Activated CD4-positive, alpha-beta T cell treated with anti-CD3 and anti-CD28 coated beads, Interleukin-2, amount 50 U/mL, for 4 hours (primary cell): ENCODE measurements around the gene FOSL2.

ENCODE experiments used
- DNase-seq, 2 experiments: peaks; one replicate each; pipeline ENCODE4 v3.0.0-alpha.2; 2020

Gene FOSL2

DNA sequence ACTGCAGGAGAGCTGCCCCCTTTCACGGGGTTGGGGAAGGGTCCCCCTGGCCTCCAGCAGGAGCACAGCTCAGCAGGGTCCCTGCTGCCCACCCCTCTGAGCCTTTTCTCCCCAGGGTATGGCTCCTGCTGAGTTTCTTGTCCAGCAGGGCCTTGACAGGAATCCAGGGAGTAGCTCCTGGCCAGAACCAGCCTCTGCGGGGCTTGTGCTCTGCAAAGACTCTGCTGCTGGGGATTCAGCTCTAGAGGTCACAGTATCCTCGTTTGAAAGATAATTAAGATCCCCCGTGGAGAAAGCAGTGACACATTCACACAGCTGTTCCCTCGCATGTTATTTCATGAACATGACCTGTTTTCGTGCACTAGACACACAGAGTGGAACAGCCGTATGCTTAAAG, 21.2 kb downstream of the FOSL2 start:
- DNase-seq = no peak

DNA sequence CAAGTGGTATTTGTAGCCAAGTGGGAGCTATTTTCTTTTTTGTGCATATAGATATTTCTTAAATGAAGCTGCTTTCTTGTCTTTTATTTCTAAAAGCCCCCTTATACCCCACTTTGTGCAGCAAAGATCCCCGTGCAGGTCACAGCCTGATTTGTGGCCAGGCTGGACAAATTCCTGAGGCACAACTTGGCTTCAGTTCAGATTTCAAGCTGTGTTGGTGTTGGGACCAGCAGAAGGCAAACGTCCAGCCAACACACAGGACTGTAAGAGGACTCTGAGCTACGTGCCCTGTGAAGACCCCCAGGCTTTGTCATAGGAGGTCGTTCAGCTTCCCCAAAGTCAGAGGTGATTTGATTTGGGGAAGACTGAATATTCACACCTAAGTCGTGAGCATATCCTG, 21.9 kb downstream of the FOSL2 start:
- DNase-seq = no peak

DNA sequence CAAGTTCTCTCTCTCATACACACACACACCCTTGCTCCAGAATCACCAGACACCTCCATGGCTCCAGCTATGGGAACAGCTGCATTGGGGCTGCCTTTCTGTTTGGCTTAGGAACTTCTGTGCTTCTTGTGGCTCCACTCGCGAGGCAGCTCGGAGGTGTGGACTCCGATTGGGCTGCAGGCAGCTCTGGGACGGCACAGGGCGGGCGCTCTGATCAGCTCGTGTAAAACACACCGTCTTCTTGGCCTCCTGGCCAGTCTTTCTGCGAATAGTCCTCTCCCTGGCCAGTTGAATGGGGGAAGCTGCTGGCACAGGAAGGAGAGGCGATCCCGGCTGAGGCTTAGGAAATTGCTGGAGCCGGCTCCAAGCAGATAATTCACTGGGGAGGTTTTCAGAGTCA, 22.4 kb downstream of the FOSL2 start:
- no peak for DNase-seq

DNA sequence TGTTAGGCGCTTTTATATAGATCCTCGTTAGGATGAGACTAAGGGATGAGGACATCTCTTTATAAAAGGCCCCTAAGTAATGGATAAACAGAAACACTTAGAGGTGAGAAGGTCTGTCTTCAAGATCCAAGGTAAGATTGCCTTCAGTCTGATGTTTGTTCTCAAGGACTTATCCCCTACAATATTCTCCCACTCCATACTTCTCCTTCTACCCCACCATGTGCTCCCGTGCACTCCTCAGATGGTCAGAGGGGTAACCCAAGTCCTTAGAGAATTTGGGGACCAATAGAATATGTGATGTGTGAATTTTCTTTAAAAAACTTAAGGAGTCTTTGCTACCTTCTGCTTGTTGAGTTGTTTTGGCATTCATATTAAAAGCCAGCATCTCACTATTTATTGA, 23.1 kb downstream of the FOSL2 start:
- DNase-seq = no peak

DNA sequence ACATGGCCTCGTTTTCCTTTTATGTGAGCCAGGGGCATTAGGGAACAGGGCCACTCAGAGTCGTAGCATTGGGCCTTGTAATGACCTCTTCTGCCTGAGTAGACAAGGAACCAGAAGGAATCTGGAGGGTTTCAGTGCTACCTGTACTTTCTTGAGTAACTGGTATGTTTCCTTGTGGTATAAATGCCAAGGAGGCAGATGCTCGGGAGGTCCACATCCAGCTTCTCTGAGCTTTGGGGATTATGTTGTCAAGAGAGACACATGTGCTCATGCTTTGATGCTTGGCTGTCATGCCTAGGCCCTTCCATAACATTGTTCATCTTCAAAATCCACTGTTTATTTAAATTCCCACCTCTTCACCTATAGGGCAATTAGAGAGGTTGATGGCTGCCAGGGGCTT, 26.3 kb downstream of the FOSL2 start:
- no peak for DNase-seq

DNA sequence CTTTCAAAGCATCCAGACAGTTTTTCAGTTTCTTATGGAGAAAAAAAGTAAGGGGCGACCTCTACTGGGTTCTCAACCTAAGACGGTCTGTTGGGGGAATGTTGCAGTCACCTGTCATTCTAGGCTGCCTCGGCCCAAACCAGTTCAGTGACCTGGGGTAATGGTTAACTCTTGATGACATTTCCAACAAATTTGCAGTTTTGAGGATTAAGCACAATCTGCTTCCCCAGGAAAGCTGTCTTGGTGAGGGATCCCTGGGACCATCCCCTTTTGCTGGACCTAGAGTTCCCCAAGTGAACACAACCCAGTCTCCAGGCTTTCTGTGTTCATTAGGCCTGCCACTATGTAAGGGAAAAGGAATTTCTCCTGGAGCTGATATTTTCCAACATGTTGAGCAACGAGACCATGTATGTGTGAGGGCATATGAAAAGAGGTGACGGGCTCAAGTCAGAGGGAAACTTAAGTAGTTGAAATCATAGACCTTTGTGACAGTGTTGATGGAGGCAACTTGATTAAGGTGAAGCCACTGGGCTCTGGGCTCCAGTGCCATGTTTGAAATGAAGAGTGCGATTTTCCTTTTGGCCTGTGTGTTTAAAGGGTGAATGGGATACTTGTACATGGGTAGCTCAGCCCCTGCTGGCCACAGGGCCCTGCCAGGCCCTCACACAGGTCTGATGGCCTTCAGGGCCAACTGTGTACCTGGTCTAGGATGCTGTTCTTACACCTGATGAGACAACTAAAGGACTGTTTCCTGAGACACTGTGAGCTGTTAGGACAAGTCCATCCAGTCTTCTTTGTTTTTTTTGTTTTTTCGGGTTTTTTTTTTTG, 27.0 kb downstream of the FOSL2 start:
- no peak for DNase-seq

- DNase-seq = no peak
Observed at GRCh38 chr2:28420722-28421121, 28.1 kb downstream of the FOSL2 start.

- DNase-seq = no peak
Observed at GRCh38 chr2:28422908-28423741, 30.5 kb downstream of the FOSL2 start.

GRCh38 chr2:28423856-28424605, 31.4 kb downstream of the FOSL2 start:
- DNase-seq = no peak

- DNase-seq = no peak
Observed at GRCh38 chr2:28424799-28425463, 32.3 kb downstream of the FOSL2 start.

- no peak for DNase-seq
Observed at GRCh38 chr2:28425464-28425835, 32.8 kb downstream of the FOSL2 start.

GRCh38 chr2:28427741-28428415, 35.2 kb downstream of the FOSL2 start:
- DNase-seq = no peak

DNA sequence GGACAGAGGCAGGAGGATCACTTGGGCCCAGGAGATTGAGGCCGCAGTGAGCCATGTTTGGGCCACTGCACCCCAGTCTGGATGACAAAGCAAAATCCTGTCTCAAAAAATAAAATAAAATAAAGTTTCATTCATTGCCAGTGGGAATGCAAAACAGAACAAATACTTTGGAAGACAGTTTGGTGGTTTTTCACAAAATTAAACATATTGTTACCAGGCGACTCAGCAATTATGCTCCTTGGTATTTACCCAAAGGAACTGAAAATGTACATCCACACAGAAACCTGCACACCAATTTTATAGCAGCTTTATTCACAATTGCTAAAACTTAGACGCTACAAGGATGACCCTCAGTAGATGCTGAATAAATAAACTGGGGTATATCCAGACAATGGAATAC, 35.8 kb downstream of the FOSL2 start:
- no peak for DNase-seq

GRCh38 chr2:28429636-28430376, 37.1 kb downstream of the FOSL2 start:
- no peak for DNase-seq

DNA sequence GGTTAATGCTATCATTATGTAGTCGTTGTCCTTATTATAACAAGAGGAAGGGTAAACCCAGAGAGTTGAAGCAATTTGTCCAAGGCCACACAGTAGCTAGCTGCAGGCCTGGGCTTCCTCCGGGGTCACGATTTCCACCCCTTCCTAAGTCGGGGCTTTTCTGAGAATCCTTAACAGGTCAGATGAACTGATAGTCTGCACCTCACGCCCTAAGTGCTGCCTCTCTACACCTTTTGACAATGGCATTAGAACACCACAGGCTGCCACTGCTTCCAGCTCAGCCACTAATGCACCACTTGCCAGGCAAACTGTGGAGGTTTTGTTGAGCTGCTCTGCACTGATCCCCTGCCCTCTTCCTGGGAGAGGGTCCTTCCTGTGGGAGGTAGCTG, 37.7 kb downstream of the FOSL2 start:
- DNase-seq = no peak

- DNase-seq = no peak
Observed at GRCh38 chr2:28430788-28431418, 38.2 kb downstream of the FOSL2 start.

DNA sequence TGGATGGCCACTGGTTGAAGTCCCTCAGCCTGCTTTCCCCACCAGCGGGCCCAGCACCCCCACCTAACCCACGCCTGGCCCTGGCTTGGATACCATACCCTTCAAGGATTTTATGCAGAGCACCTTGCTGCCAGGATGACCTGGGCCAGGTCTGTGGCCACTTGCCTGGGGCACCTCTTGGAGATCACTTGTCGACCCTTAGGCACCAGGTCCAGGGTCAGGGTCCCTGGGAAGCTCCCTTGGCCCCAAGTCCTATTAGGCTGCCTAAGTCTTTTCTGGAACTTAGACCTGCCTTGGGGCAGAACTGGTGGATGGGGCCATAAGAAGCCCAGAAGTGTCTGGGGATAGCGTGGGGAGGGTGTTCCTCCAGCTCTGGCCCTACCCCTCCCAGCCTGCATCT, 39.1 kb downstream of the FOSL2 start:
- no peak for DNase-seq

DNA sequence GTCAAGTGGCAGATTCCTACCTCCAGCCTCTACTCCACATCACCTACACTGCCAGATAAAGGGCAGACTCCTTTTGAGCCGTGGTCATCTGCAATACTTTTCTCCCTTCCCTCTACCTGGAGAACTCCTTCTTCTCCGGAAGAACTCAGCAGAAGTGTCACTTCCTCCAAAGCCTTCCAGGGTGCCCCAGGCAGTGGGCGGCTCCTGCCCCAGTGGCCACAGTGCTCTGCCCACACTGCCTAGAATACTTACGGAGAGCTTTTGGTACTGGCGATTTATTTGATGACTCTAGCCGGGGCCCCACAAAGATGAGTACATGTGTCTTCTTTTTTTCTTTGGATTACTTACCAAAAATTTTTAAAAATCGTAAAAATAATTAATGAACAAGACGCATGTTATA, 39.7 kb downstream of the FOSL2 start:
- DNase-seq = no peak

DNA sequence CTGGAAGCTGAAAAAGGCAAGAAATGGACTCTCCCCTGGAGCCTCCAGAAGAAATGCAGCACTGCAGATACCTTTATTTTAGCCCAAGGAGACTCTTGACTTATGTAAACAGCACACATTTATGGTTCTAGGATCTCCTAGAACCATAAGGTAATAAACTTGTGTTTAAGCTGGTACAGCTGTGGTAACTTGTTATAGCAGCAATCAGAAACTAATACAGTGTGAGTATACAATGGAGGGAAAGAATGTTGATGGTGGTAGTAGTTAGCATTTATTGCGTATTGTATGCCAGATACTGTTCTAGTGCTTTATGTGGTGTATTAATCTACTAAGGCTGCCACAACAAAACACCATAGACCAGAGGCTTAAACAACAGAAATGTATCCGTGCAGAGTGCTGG, 40.6 kb downstream of the FOSL2 start:
- no peak for DNase-seq

DNA sequence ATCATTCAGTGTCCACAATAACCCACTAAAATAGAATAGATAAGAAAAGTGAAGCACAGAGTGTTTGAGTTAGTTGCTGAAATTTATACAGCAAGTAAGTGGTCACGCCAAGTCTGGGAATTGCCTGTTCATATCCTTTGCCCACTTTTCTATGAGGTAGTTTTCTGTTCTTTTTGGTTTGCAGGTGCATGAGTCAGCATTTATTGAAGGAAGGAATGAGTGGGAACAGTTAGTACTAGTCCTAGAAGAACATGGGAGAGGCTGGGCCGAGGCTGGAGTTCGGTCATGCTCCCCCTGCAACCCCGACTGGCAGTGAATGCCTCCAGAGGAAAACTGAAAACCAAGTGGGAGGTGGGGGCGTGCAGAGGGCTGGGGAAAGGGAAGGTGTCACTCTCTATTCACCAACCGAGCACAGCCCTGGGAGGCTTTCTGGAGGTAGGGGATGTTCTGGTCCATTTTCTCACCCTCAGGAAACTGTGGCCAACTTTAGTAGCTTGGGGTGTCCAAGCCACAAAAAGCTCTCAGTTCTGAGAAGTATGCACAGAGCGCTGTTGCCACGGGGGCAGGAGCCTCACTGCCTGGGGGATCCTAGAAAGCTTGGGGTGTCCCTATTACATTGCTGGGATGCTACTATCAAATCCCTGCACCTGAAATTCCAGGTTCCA, 41.4 kb downstream of the FOSL2 start:
- DNase-seq = no peak

- DNase-seq = no peak
Observed at GRCh38 chr2:28434600-28434989, 41.9 kb downstream of the FOSL2 start.
